Lower lobe of right lung (tissue), 2 donors: ENCODE measurements around the gene ENOSF1. TPM values are rescaled to one million over a fixed set of nuclear protein-coding genes. Genes with fewer than 3 reads are reported as not detected.
"Not testable (repeated sequence)": the region's sequence is repeated elsewhere in the genome, so short reads cannot be mapped to it uniquely, and the experiment has no call there.

Experiments
- ATAC-seq, 2 donors: fragments of 200-7000 bp; cut with Tn5 transposase; one replicate each; pipeline ENCODE4 v1.9.1; 2020 to 2022; ENCODE audit warnings: mild to moderate bottlenecking in 2 of 2, moderate library complexity in 2 of 2
- DNase-seq: peaks from one replicate; pipeline ENCODE4 v3.0.0-alpha.2; 2020
- H3K27ac ChIP-seq: fragments of 200-600 bp; one replicate; pipeline ENCODE4 v1.8.0; 2022
- H3K27me3 ChIP-seq: fragments of 200-600 bp; one replicate; pipeline ENCODE4 v1.8.0; 2022; ENCODE audit warnings: low read depth
- H3K36me3 ChIP-seq: fragments of 200-600 bp; one replicate; pipeline ENCODE4 v1.8.0; 2022; ENCODE audit warnings: mild to moderate bottlenecking
- H3K4me1 ChIP-seq: fragments of 200-600 bp; one replicate; pipeline ENCODE4 v1.8.0; 2022
- H3K4me3 ChIP-seq: fragments of 200-600 bp; one replicate; pipeline ENCODE4 v1.8.0; 2022; ENCODE audit warnings: mild to moderate bottlenecking
- H3K9me3 ChIP-seq: fragments of 200-600 bp; one replicate; pipeline ENCODE4 v1.8.0; 2022
- CTCF ChIP-seq: fragments of 200-600 bp; IDR thresholded peaks from one replicate; pipeline ENCODE4 v1.8.0; 2022; ENCODE audit warnings: antibody characterized with exemption, mild to moderate bottlenecking
- intact Hi-C: fragments of 100-400 bp; cut with DNase I; formaldehyde crosslinking; loops from one replicate; pipeline ENCODE4 v1.11.0; 2022
- total RNA-seq: library from RNA; stranded (reverse); fragmentation: NEBNext Ultra II Directional; extraction: Animal tissue kit (Norgen Biotek cat#: 25700); gene quantifications from one replicate; pipeline ENCODE4 v1.2.1, GENCODE V29; 2021
- donor health status: DM: no; HTN: yes; CAD: no; lungs with severe emphysema.

ENOSF1 gene
- total RNA-seq, 1 donor from 2014 or later = 82.2 TPM

- no peaks in the 10 kb centered on the region for H3K9me3 ChIP-seq
- no peak for TF ChIP-seq CTCF
- no peaks in the 10 kb centered on the region for H3K27me3 ChIP-seq
- H3K4me1 ChIP-seq = no peaks in the 10 kb centered on the region
- no peak for DNase-seq
- H3K36me3 ChIP-seq = peaks cover 68% of the 10 kb centered on the region
- ATAC-seq = no peak
- intact Hi-C loops = no loop called here
- no peak overlapping the region for H3K27ac ChIP-seq
- H3K4me3 ChIP-seq = no peak overlapping the region
Measured at GRCh38 chr18:682833-683232, 29.6 kb downstream of the ENOSF1 start.

- H3K27ac ChIP-seq, intact Hi-C loops, H3K9me3 ChIP-seq, H3K4me3 ChIP-seq, H3K27me3 ChIP-seq, DNase-seq, ATAC-seq, H3K4me1 ChIP-seq: not testable (repeated sequence)
- peaks cover 70% of the 10 kb centered on the region for H3K36me3 ChIP-seq
Measured at GRCh38 chr18:682416-682815, 30.0 kb downstream of the ENOSF1 start.

GRCh38 chr18:681985-682384 lies 30.4 kb downstream of the ENOSF1 start:
- no peak for TF ChIP-seq CTCF

GRCh38 chr18:680392-680791 lies 32.0 kb downstream of the ENOSF1 start:
- no peaks in the 10 kb centered on the region for H3K4me1 ChIP-seq
- ATAC-seq (no peak), DNase-seq (no peak)
- peaks cover 79% of the 10 kb centered on the region for H3K36me3 ChIP-seq
- no peaks in the 10 kb centered on the region for H3K9me3 ChIP-seq
- no peak for TF ChIP-seq CTCF
- no peak overlapping the region for H3K27ac ChIP-seq
- no peaks in the 10 kb centered on the region for H3K27me3 ChIP-seq
- intact Hi-C loops = no loop called here
- no peak overlapping the region for H3K4me3 ChIP-seq

More at GRCh38 chr18:681985-682384, 30.4 kb downstream of the ENOSF1 start:
- H3K36me3 ChIP-seq = peaks cover 70% of the 10 kb centered on the region
- DNase-seq (no peak), ATAC-seq (no peak)
- H3K4me3 ChIP-seq = no peak overlapping the region
- H3K27me3 ChIP-seq = no peaks in the 10 kb centered on the region
- no peaks in the 10 kb centered on the region for H3K4me1 ChIP-seq
- intact Hi-C loops = no loop called here
- no peak overlapping the region for H3K27ac ChIP-seq
- no peaks in the 10 kb centered on the region for H3K9me3 ChIP-seq

GRCh38 chr18:679516-679915 lies 32.9 kb downstream of the ENOSF1 start:
- no peak overlapping the region for H3K27ac ChIP-seq
- no peak for TF ChIP-seq CTCF
- no peak overlapping the region for H3K4me3 ChIP-seq
- no peak for ATAC-seq
- intact Hi-C loops = no loop called here
- no peaks in the 10 kb centered on the region for H3K4me1 ChIP-seq
- no peaks in the 10 kb centered on the region for H3K27me3 ChIP-seq
- H3K36me3 ChIP-seq = peaks cover 84% of the 10 kb centered on the region
- H3K9me3 ChIP-seq = no peaks in the 10 kb centered on the region
- no peak for DNase-seq

GRCh38 chr18:678482-679182 lies 33.8 kb downstream of the ENOSF1 start:
- peak in 1 of 2 donors; percentile 34 for ATAC-seq
- no peak for TF ChIP-seq CTCF
- intact Hi-C loops = no loop called here

More at GRCh38 chr18:678482-679182, 33.8 kb downstream of the ENOSF1 start:
- H3K36me3 ChIP-seq = peaks cover 87% of the 10 kb centered on the region
- no peak for DNase-seq
- no peaks in the 10 kb centered on the region for H3K9me3 ChIP-seq
- H3K27ac ChIP-seq = no peak overlapping the region
- H3K4me3 ChIP-seq = no peak overlapping the region
- H3K4me1 ChIP-seq = no peaks in the 10 kb centered on the region
- no peaks in the 10 kb centered on the region for H3K27me3 ChIP-seq
